ENCODE data around the gene ACOT7. TPM values are rescaled to one million over a fixed set of nuclear protein-coding genes. Genes with fewer than 3 reads are reported as not detected.
"Not testable (repeated sequence)": the region's sequence is repeated elsewhere in the genome, so short reads cannot be mapped to it uniquely, and the experiment has no call there.

Gene ACOT7
- total RNA-seq, 3 donors from 2014 or later = 9.4 to 12.8 (median 11.5) TPM

DNA sequence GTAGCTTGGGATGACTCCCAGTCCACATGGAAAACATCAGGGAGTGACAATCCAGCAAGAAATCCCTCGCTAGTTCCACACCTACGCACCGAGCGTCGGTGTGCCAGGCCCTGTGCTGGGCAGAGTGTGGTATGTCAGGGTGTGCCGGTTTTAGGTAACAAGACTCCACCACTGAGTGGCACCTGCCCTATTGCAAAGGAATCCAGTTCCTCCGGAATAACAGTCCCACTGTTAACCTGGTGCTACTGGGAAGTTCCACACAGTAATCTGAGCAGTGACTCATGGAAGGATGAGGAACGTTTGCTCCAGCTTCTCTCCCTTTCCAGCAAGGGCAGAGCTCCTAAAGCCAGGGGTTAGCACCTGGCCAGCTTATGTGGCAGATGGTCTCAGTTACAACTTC is 173.3 kb downstream of the ACOT7 start:
- no peaks in the 10 kb centered on the region for H3K4me1 ChIP-seq
- intact Hi-C loops (cut with DNase I; ENCODE audit: low total_unique reads) = no loop called here
- H3K27me3 ChIP-seq = no peaks in the 10 kb centered on the region
- peak overlapping the region in 1 of 2 donors; percentile 30 for H3K27ac ChIP-seq
- no peaks in the 10 kb centered on the region for H3K36me3 ChIP-seq
- H3K4me3 ChIP-seq = no peak overlapping the region
- TF ChIP-seq POLR2AphosphoS5 (IDR thresholded peaks at IDR 0.05) = peak in 1 of 3 donors; percentile 13
- TF ChIP-seq, protein P1, sequence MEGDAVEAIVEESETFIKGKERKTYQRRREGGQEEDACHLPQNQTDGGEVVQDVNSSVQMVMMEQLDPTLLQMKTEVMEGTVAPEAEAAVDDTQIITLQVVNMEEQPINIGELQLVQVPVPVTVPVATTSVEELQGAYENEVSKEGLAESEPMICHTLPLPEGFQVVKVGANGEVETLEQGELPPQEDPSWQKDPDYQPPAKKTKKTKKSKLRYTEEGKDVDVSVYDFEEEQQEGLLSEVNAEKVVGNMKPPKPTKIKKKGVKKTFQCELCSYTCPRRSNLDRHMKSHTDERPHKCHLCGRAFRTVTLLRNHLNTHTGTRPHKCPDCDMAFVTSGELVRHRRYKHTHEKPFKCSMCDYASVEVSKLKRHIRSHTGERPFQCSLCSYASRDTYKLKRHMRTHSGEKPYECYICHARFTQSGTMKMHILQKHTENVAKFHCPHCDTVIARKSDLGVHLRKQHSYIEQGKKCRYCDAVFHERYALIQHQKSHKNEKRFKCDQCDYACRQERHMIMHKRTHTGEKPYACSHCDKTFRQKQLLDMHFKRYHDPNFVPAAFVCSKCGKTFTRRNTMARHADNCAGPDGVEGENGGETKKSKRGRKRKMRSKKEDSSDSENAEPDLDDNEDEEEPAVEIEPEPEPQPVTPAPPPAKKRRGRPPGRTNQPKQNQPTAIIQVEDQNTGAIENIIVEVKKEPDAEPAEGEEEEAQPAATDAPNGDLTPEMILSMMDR (IDR thresholded peaks at IDR 0.05) = no peak
- no peaks in the 10 kb centered on the region for H3K9me3 ChIP-seq
- peak in 1 of 2 donors; percentile 40 for DNase-seq (ENCODE audit: low spot score in 2 of 2)

GRCh38 chr1:6219641-6220040 is 173.9 kb downstream of the ACOT7 start:
- not testable (repeated sequence) for H3K36me3 ChIP-seq; DNase-seq (ENCODE audit: low spot score in 2 of 2); H3K9me3 ChIP-seq; H3K4me3 ChIP-seq; H3K27me3 ChIP-seq; H3K4me1 ChIP-seq
- intact Hi-C loops (cut with DNase I; ENCODE audit: low total_unique reads) = loop anchor here (5.0 kb wide), 1 partner anchor 1417 kb away; no protein-coding TSS in a partner anchor
- H3K27ac ChIP-seq = peak overlapping the region in 1 of 2 donors; percentile 30

- H3K4me1 ChIP-seq = no peaks in the 10 kb centered on the region
- intact Hi-C loops (cut with DNase I; ENCODE audit: low total_unique reads) = loop anchor here (5.0 kb wide), 1 partner anchor 1416 kb away; no protein-coding TSS in a partner anchor
- no peak for DNase-seq (ENCODE audit: low spot score in 2 of 2)
- H3K27me3 ChIP-seq = no peaks in the 10 kb centered on the region
- H3K36me3 ChIP-seq = no peaks in the 10 kb centered on the region
- TF ChIP-seq POLR2AphosphoS5 (IDR thresholded peaks at IDR 0.05) (no peak), POLR2A (IDR thresholded peaks at IDR 0.05) (no peak)
- TF ChIP-seq, protein P1 (IDR thresholded peaks at IDR 0.05) = no peak
- H3K27ac ChIP-seq = no peak overlapping the region
- no peak overlapping the region for H3K4me3 ChIP-seq
- no peaks in the 10 kb centered on the region for H3K9me3 ChIP-seq
Measured at GRCh38 chr1:6218375-6219164, 175.0 kb downstream of the ACOT7 start.

Other genes with a start within 250 kb of the ACOT7 start
- gene CHD5, start 213.4 kb downstream of the ACOT7 start, total RNA-seq = under 1 TPM; under 0.01 to 0.33 (median 0.15) TPM
- 100 to 1,000 TPM; 210 to 329 (median 306) TPM for gene RPL22, start 194.2 kb downstream of the ACOT7 start, total RNA-seq
- gene RNF207, start 187.6 kb downstream of the ACOT7 start, total RNA-seq = 10 to 100 TPM in 2 of 3 donors, 1 to 10 TPM in 1; 2.7 to 32.4 (median 29.9) TPM
- gene ICMT, start 157.8 kb downstream of the ACOT7 start, total RNA-seq = 10 to 100 TPM; 54.0 to 61.6 (median 54.7) TPM
- not detected for gene HES3, start 149.6 kb downstream of the ACOT7 start, total RNA-seq
- gene GPR153, start 132.7 kb downstream of the ACOT7 start, total RNA-seq = 10 to 100 TPM in 1 of 3 donors, 1 to 10 TPM in 2; 5.4 to 34.6 (median 6.6) TPM
- 1 to 10 TPM in 2 of 3 donors, not detected in 1; 3.4 to 3.6 TPM for gene HES2, start 26.2 kb upstream of the ACOT7 start, total RNA-seq
- 10 to 100 TPM in 2 of 3 donors, not detected in 1; 10.8 to 11.1 TPM for gene ESPN, start 31.0 kb upstream of the ACOT7 start, total RNA-seq
- 10 to 100 TPM in 2 of 3 donors, 1 to 10 TPM in 1; 3.8 to 13.1 (median 12.4) TPM for gene TNFRSF25, start 72.4 kb upstream of the ACOT7 start, total RNA-seq
- 10 to 100 TPM in 2 of 3 donors, 1 to 10 TPM in 1; 7.0 to 12.0 (median 11.8) TPM for gene PLEKHG5, start 97.9 kb upstream of the ACOT7 start, total RNA-seq
- gene NOL9, start 160.7 kb upstream of the ACOT7 start, total RNA-seq = 10 to 100 TPM; 14.7 to 29.6 (median 25.2) TPM
- under 1 TPM in 1 of 3 donors, not detected in 2; 0.16 TPM for gene TAS1R1, start 161.5 kb upstream of the ACOT7 start, total RNA-seq
- 10 to 100 TPM; 19.3 to 19.6 (median 19.4) TPM for gene ZBTB48, start 186.2 kb upstream of the ACOT7 start, total RNA-seq
- gene KLHL21, start 209.1 kb upstream of the ACOT7 start, total RNA-seq = 10 to 100 TPM; 45.2 to 61.3 (median 58.1) TPM
- 10 to 100 TPM; 10.9 to 18.3 (median 14.4) TPM for gene PHF13, start 220.0 kb upstream of the ACOT7 start, total RNA-seq
- 10 to 100 TPM; 20.3 to 28.2 (median 28.1) TPM for gene THAP3, start 231.1 kb upstream of the ACOT7 start, total RNA-seq

All from breast epithelium (tissue), 4 donors.